DOHH2 (cell line): ENCODE data around the gene C19orf67.
"Not testable (repeated sequence)": the region's sequence is repeated elsewhere in the genome, so short reads cannot be mapped to it uniquely, and the experiment has no call there.

ENCODE experiments used
- H3F3A ChIP-seq: fragments of 200-600 bp; sonication (generic), shearing (Covaris generic); 2 replicates; pipeline ENCODE4 v1.6.0; 2016; ENCODE audit warnings: antibody characterized with exemption, mild to moderate bottlenecking; ENCODE audit not compliant: control insufficient read depth, insufficient read depth
- H3K27ac ChIP-seq: fragments of 200-600 bp; sonication (generic); 2 replicates; pipeline ENCODE4 v1.5.1; 2014; ENCODE audit warnings: low read depth, mild to moderate bottlenecking, low read length, moderate library complexity
- H3K27me3 ChIP-seq: fragments of 200-600 bp; sonication (generic); 2 replicates; pipeline ENCODE4 v1.6.1; 2014; ENCODE audit warnings: mild to moderate bottlenecking, low read length, mixed read lengths; ENCODE audit not compliant: control insufficient read depth
- H3K36me3 ChIP-seq: fragments of 200-600 bp; sonication (generic); 2 replicates; pipeline ENCODE4 v1.6.1; 2014; ENCODE audit warnings: mild to moderate bottlenecking, low read length, moderate library complexity, mixed read lengths; ENCODE audit not compliant: control insufficient read depth
- H3K4me1 ChIP-seq: fragments of 200-600 bp; sonication (generic); 2 replicates; pipeline ENCODE4 v1.6.1; 2014; ENCODE audit warnings: mild to moderate bottlenecking, low read length, mixed read lengths; ENCODE audit not compliant: control insufficient read depth
- H3K4me2 ChIP-seq: fragments of 200-600 bp; sonication (generic); 2 replicates; pipeline ENCODE4 v1.6.0; 2014; ENCODE audit warnings: mild to moderate bottlenecking, low read length, moderate library complexity
- H3K4me3 ChIP-seq: fragments of 200-600 bp; sonication (generic); 2 replicates; pipeline ENCODE4 v1.5.1; 2014; ENCODE audit warnings: mild to moderate bottlenecking, low read length, mixed read lengths
- H3K79me2 ChIP-seq: fragments of 200-600 bp; sonication (generic); 2 replicates; pipeline ENCODE4 v1.6.1; 2014; ENCODE audit warnings: mild to moderate bottlenecking, low read length, mixed read lengths; ENCODE audit not compliant: control insufficient read depth
- H3K9me2 ChIP-seq: fragments of 200-600 bp; sonication (generic); replicated peaks from 2 replicates; pipeline ENCODE4 v1.6.1; 2014; ENCODE audit warnings: mild to moderate bottlenecking, low read length, mixed read lengths; ENCODE audit not compliant: control insufficient read depth
- H3K9me3 ChIP-seq: fragments of 200-600 bp; sonication (generic); 2 replicates; pipeline ENCODE4 v1.6.1; 2014; ENCODE audit warnings: antibody characterized with exemption, low read length, mixed read lengths; ENCODE audit not compliant: control insufficient read depth, insufficient read depth
- H4K20me1 ChIP-seq: fragments of 200-600 bp; sonication (generic); 2 replicates; pipeline ENCODE4 v1.6.0; 2014; ENCODE audit warnings: low read depth, mild to moderate bottlenecking, antibody characterized with exemption, low read length, moderate library complexity; ENCODE audit not compliant: control insufficient read depth, insufficient read depth
- CTCF ChIP-seq: fragments of 200-600 bp; sonication (generic); IDR thresholded peaks from one replicate; pipeline ENCODE4 v1.5.1; 2014; ENCODE audit warnings: antibody characterized with exemption, mild to moderate bottlenecking, low read depth, low read length; ENCODE audit not compliant: poor library complexity, severe bottlenecking
- EZH2phosphoT487 ChIP-seq: fragments of 200-600 bp; sonication (generic); IDR thresholded peaks from 2 replicates; pipeline ENCODE4 v1.6.1; 2017; ENCODE audit warnings: borderline replicate concordance, mild to moderate bottlenecking, antibody characterized with exemption, low read length, moderate library complexity, mixed read lengths

The C19orf67 gene

GRCh38 chr19:14035706-14036105 lies 49.9 kb downstream of the C19orf67 start:
- Histone ChIP-seq H3K4me2 (no peak overlapping the region), H3K79me2 (no peaks in the 10 kb centered on the region), H3K9me2 (no peaks in the 10 kb centered on the region), H3K36me3 (peaks cover 3% of the 10 kb centered on the region; the same call in 1 of the 2 replicates), H3K4me1 (peaks cover 26% of the 10 kb centered on the region), H4K20me1 (no peaks in the 10 kb centered on the region), H3K9me3 (no peaks in the 10 kb centered on the region), H3K4me3 (no peak overlapping the region), H3K27me3 (no peaks in the 10 kb centered on the region), H3F3A (peaks cover 3% of the 10 kb centered on the region; the same call in 1 of the 2 replicates), H3K27ac (no peak overlapping the region)
- TF ChIP-seq CTCF (no peak), EZH2phosphoT487 (no peak)

- H3K4me1 ChIP-seq, result peaks cover 27% of the 10 kb centered on the region
- not testable (repeated sequence) for H4K20me1 ChIP-seq, H3K27me3 ChIP-seq, H3K36me3 ChIP-seq, H3K4me3 ChIP-seq, H3K27ac ChIP-seq, H3F3A ChIP-seq, H3K4me2 ChIP-seq, H3K9me2 ChIP-seq, H3K9me3 ChIP-seq, H3K79me2 ChIP-seq
Observed at GRCh38 chr19:14035159-14035558, 50.4 kb downstream of the C19orf67 start.

- Histone ChIP-seq H3K9me3 (no peaks in the 10 kb centered on the region), H3F3A (peaks cover 14% of the 10 kb centered on the region), H3K4me3 (no peak overlapping the region), H3K9me2 (no peaks in the 10 kb centered on the region), H3K4me1 (peaks cover 32% of the 10 kb centered on the region), H3K27ac (no peak overlapping the region), H3K36me3 (no peaks in the 10 kb centered on the region), H3K79me2 (no peaks in the 10 kb centered on the region), H4K20me1 (no peaks in the 10 kb centered on the region), H3K27me3 (no peaks in the 10 kb centered on the region), H3K4me2 (no peak overlapping the region)
- TF ChIP-seq EZH2phosphoT487 (no peak), CTCF (no peak)
Observed at GRCh38 chr19:14033946-14034345, 51.6 kb downstream of the C19orf67 start.

GRCh38 chr19:14031719-14032480 lies 53.7 kb downstream of the C19orf67 start, which contains the start of gene IL27RA:
IL27RA (plus strand) TSS chr19:14031762; CDS start chr19:14031873, 111 bp downstream.
- Histone ChIP-seq H3K4me2 (peak within 1 kb of the TSS; percentile 91), H3K9me2 (no peaks in the 10 kb centered on the region), H4K20me1 (no peaks in the 10 kb centered on the region), H3K27ac (peak within 1 kb of the TSS; percentile 75), H3K79me2 (no peaks in the 10 kb centered on the region), H3K4me1 (peaks cover 45% of the 10 kb centered on the region), H3K36me3 (no peaks in the 10 kb centered on the region), H3K27me3 (no peaks in the 10 kb centered on the region), H3K9me3 (no peaks in the 10 kb centered on the region), H3K4me3 (peak within 1 kb of the TSS; percentile 81), H3F3A (peaks cover 14% of the 10 kb centered on the region)
- TF ChIP-seq CTCF, result peak; percentile 90
- TF ChIP-seq EZH2phosphoT487, result no peak
